Fibroblast of pulmonary artery (primary cell): ENCODE measurements around the gene FAM117B.
A peak's percentile ranks its signal among the peaks of the same experiment; 100 is the strongest.

Experiments
- DNase-seq: peaks from one replicate; pipeline ENCODE4 v3.0.0-alpha.2; 2010; ENCODE audit warnings: low read depth
- H3K4me3 ChIP-seq: replicated peaks from 2 replicates; pipeline ENCODE4 v1.5.1; 2011; ENCODE audit warnings: low read depth, mild to moderate bottlenecking, control low read depth, low read length, moderate library complexity
- CTCF ChIP-seq: IDR thresholded peaks from 2 replicates; pipeline ENCODE4 v1.5.1; 2011; ENCODE audit warnings: mild to moderate bottlenecking, control low read depth, low read length, inconsistent platforms; ENCODE audit errors: missing control alignments

The FAM117B gene

GRCh38 chr2:202634556-202635427 is at the start of gene FAM117B:
FAM117B (plus strand) TSS chr2:202634969; CDS start chr2:202635188, 219 bp downstream.
- TF ChIP-seq CTCF, result no peak
- peak; percentile 95 for DNase-seq
- peak within 1 kb of the TSS; percentile 89 for H3K4me3 ChIP-seq

- TF ChIP-seq CTCF, result peak; percentile 96
- DNase-seq, result peak; percentile 76
- no peak overlapping the region for H3K4me3 ChIP-seq
These were observed 45.9 kb upstream of the FAM117B start for GRCh38 chr2:202588647-202589581.

- H3K4me3 ChIP-seq, result no peak overlapping the region
- no peak for DNase-seq
- TF ChIP-seq CTCF, result no peak
These were observed 45.2 kb upstream of the FAM117B start for GRCh38 chr2:202589582-202589949.

GRCh38 chr2:202592566-202592965 is 42.2 kb upstream of the FAM117B start:
- no peak for TF ChIP-seq CTCF
- DNase-seq, result no peak

GRCh38 chr2:202599105-202599504 is 35.7 kb upstream of the FAM117B start:
- DNase-seq, result no peak
- no peak for TF ChIP-seq CTCF
- no peak overlapping the region for H3K4me3 ChIP-seq

More at GRCh38 chr2:202592566-202592965, 42.2 kb upstream of the FAM117B start:
- H3K4me3 ChIP-seq, result no peak overlapping the region

GRCh38 chr2:202599911-202600310 is 34.9 kb upstream of the FAM117B start:
- no peak for DNase-seq
- no peak for TF ChIP-seq CTCF

More at GRCh38 chr2:202599911-202600310, 34.9 kb upstream of the FAM117B start:
- H3K4me3 ChIP-seq, result no peak overlapping the region
